ENCODE data around the gene ZNF729. TPM values are rescaled to one million over a fixed set of nuclear protein-coding genes. Genes with fewer than 3 reads are reported as not detected.

Gene ZNF729
- not detected for total RNA-seq

DNA sequence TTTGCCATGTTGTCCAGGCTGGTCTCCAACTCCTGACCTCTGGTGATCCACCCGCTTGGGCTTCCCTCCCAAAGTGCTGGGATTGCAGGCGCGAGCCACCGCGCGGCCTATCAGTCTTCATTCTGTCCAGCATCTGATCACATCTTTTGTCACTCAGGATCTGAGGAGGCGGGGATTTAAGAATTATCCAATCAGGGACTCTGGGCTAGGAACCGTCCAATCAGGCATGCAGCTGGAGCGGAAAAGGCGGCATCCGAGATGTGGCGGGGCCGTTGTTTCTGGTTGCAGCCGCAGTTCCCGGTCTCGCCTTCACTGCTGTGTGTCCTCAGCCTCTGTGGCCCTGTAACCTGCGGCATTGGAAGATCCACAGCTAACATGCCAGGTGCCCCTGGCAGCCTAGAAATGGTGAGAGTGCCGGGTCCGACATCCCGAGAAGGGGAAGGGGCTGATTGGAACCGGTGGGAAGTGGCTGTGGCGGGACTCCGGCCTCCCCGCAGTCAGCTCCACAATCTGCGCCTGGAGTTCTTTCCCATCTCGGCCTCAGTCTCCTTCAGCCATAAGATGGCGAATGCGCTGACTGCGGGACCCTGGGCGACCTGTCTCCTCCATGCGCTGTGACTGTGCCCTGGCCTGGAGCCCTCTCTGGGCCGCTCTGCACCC lies at the start of gene ZNF729:
ZNF729 (plus strand) TSS at position 291 of the 660 bp plus-strand sequence; CDS start at position 376, 85 bp downstream.
- no peaks in the 10 kb centered on the region for H3K36me3 ChIP-seq
- no peak within 1 kb of the TSS for H3K27ac ChIP-seq
- intact Hi-C loops (cut with DNase I): no loop called here
- no peak for TF ChIP-seq CTCF (IDR thresholded peaks at IDR 0.05)
- H3K4me1 ChIP-seq: no peaks in the 10 kb centered on the region
- no peak for DNase-seq
- no peaks in the 10 kb centered on the region for H3K27me3 ChIP-seq
- no peaks in the 10 kb centered on the region for H3K9me3 ChIP-seq
- H3K4me3 ChIP-seq: no peak within 1 kb of the TSS
- H3K9ac ChIP-seq (ENCODE audit: low read depth in 2 of 2, low read length in 2 of 2): no peak within 1 kb of the TSS

DNA sequence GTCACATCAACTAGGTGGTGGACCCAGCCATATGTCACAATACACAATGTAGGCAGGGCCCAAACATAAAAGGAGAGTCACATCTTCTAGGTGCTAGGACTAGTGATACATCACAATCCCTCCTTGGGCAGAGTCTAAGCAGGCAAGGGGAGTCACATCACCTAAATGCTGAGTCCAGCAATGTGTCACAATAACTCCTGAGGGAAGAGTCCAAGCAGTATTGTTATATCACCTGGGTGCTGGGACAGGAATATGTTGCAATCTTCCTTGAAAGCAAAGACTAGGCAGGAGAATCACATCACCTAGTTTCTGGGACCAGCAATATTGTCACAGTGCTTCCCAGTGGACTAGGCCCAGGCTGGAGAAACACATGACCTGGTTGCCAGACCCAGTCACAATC lies 29.4 kb upstream of the ZNF729 start:
- Histone ChIP-seq H3K9ac (ENCODE audit: low read depth in 2 of 2, low read length in 2 of 2) (no peak overlapping the region), H3K36me3 (no peaks in the 10 kb centered on the region), H3K4me1 (no peaks in the 10 kb centered on the region), H3K27me3 (no peaks in the 10 kb centered on the region), H3K27ac (no peak overlapping the region), H3K9me3 (no peaks in the 10 kb centered on the region), H3K4me3 (no peak overlapping the region)
- DNase-seq: no peak
- no peak for TF ChIP-seq CTCF (IDR thresholded peaks at IDR 0.05)
- intact Hi-C loops (cut with DNase I): no loop called here

- TF ChIP-seq CTCF (IDR thresholded peaks at IDR 0.05): no peak
- DNase-seq: no peak
- Histone ChIP-seq H3K4me3 (no peak overlapping the region), H3K36me3 (no peaks in the 10 kb centered on the region), H3K27me3 (no peaks in the 10 kb centered on the region), H3K4me1 (no peaks in the 10 kb centered on the region), H3K27ac (no peak overlapping the region), H3K9me3 (no peaks in the 10 kb centered on the region), H3K9ac (ENCODE audit: low read depth in 2 of 2, low read length in 2 of 2) (no peak overlapping the region)
- intact Hi-C loops (cut with DNase I): no loop called here
Measured at GRCh38 chr19:22257381-22257780, 28.9 kb upstream of the ZNF729 start.

DNA sequence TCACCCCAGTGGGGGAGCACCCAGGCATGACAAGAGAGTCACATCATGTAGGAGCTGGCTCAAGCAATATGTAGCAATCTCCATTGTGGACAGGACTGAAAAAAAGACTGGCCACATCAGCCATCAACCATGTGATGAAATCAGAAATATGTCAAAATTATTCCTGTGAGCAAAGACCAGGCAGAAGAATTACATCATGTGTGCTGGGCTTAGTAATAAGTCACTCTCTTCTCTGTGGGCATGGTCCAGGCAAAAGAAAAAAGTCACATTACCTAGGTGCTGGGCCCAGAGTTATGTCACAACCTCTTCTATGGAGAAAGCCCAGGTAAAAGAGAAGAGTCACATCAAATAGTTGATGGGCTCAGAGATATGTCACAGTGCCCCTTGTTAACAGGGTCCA lies 28.3 kb upstream of the ZNF729 start:
- no peaks in the 10 kb centered on the region for H3K9me3 ChIP-seq
- no peaks in the 10 kb centered on the region for H3K36me3 ChIP-seq

DNA sequence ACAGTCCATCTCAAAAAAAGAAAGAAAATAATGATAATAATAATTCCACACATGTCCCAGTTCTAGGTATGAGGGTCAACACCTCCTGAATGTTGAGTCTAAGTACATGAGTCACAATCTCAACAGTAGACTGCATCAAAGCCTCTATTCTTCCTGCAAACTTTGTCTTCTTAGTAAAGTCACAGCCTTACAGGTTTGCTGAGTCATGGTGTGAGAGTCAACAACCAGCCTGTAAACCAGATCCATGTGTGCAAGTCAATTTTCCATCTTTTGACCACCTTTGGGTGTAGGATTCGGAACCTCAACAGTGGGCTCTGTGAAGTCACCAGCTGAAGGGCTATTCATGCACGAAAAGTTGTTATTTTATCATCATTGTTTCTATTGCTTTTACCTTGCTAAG lies 25.7 kb upstream of the ZNF729 start:
- H3K4me3 ChIP-seq: no peak overlapping the region
- H3K36me3 ChIP-seq: no peaks in the 10 kb centered on the region
- no peaks in the 10 kb centered on the region for H3K9me3 ChIP-seq
- H3K27ac ChIP-seq: no peak overlapping the region
- DNase-seq: no peak
- no peaks in the 10 kb centered on the region for H3K27me3 ChIP-seq
- no peak for TF ChIP-seq CTCF (IDR thresholded peaks at IDR 0.05)
- intact Hi-C loops (cut with DNase I): no loop called here
- no peak overlapping the region for H3K9ac ChIP-seq (ENCODE audit: low read depth in 2 of 2, low read length in 2 of 2)
- no peaks in the 10 kb centered on the region for H3K4me1 ChIP-seq

More for the DNA sequence above, 28.3 kb upstream of the ZNF729 start:
- no peak for TF ChIP-seq CTCF (IDR thresholded peaks at IDR 0.05)
- no peak overlapping the region for H3K4me3 ChIP-seq
- H3K9ac ChIP-seq (ENCODE audit: low read depth in 2 of 2, low read length in 2 of 2): no peak overlapping the region
- no peaks in the 10 kb centered on the region for H3K4me1 ChIP-seq
- no peak for DNase-seq
- H3K27ac ChIP-seq: no peak overlapping the region
- no peaks in the 10 kb centered on the region for H3K27me3 ChIP-seq
- intact Hi-C loops (cut with DNase I): no loop called here

Measured in colonic mucosa (tissue), 4 donors.